HG03457 (cell line): ENCODE data around the gene SMG6.

Source experiments
- ATAC-seq: cut with Tn5 transposase; IDR thresholded peaks from one replicate; pipeline ENCODE4 v1.9.1; 2021; ENCODE audit warnings: moderate number of reproducible peaks; ENCODE audit not compliant: unreplicated experiment

The SMG6 gene

DNA sequence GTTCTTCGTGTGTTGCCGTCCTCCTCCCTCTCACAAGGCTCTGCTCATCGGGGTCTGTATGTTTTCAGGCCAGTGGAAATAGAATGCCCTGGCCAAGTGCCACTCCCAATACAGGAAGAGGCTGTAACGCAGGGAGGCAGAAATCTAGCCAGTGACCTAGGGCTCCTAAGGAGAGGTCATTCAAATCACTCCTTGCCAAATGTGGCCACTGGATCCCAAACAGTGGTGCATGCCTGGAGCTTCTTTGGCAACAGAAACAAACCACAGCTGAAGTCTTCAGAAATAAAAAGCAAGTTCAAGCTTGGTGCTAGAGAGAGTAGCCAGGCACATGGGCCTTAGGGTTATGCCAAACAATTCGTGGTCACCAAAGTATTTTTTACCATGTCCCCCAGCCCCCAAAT lies 66.1 kb downstream of the SMG6 start:
- no peak for ATAC-seq

DNA sequence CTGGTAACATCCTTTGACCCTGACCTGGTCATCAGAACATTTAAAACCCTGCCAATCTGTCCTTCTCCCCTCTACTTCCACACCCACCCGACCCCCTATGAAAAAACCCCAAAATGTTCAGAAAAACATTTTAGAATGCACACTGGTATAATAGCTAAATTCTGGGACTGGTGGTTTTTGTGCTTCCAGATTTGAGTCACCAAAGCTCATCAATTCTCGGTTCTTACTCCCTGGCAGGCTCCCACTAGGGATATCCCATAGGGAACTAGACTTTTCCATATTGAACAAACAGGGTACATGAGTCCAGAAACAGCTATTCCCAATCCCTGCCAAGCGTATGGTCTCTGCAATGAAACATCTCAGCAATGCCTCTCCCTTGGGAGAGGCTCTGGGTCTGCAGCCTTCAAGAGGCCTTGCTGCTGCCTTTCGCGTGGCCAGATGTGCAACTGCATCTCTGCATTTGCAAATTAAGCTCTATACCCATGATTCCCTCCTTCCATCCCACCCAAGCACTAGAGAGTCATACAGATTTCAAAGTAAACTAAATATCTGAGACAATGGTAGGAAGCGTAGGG lies 67.7 kb downstream of the SMG6 start:
- no peak for ATAC-seq

DNA sequence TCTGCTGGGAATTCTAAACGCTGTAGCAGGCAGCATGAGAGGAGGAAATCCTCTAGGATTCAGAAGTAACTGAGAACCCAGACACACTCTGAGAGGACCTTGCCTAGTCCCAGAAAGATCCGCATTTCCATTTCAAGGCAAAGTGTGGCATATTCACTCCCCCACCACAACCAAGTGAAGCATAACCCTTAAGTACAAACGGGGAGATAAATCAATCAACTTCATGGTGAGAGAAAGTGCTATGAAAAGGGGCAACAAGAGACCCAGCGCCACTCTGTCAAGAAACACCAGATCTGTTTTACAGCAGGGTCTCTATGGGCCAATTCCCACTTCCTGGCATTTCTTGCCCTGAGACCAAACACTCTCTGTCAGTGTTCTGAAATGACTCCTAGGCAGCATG lies 68.3 kb downstream of the SMG6 start:
- no peak for ATAC-seq

DNA sequence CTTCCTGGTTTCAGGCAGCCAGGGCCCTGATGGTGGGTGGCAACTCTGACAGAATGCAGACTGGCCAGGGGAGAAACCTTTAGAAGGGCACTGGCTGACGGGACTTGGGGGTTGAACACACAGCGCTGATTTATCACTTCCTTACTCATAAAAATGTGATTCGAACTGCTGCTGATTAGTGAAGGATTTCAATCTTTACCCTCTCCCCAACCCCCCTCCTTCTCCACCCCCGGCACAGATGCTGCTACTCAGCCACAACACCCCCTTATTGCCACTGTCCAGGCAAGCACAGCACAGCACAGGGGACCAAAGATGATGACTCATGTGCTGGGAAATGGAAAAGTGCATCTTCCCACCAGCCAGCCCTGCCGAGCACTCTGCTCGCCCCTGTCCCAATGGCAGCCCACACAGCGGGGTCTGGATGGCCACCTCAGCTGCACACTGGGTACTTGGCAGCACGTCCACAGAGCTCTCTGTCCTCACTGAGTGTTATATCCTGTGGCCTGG lies 70.1 kb downstream of the SMG6 start:
- no peak for ATAC-seq

DNA sequence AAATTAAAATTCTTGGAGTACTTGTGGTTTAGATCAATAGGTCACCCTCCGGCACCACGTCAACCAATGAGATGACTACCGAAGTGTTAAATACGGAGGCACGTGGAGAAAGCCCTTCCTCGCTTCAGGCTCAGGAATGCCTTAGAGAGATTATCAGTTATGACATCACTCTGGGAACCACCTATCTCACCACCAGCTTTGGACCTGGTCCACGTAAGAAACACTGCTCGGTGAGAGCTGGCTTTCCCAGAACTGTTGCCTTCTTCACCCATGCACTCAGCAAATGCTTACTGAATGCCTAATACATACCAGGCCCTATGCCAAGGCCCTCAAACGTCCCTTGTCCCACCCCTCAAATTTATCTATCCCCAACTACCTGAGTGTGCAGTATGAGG lies 71.3 kb downstream of the SMG6 start:
- no peak for ATAC-seq

DNA sequence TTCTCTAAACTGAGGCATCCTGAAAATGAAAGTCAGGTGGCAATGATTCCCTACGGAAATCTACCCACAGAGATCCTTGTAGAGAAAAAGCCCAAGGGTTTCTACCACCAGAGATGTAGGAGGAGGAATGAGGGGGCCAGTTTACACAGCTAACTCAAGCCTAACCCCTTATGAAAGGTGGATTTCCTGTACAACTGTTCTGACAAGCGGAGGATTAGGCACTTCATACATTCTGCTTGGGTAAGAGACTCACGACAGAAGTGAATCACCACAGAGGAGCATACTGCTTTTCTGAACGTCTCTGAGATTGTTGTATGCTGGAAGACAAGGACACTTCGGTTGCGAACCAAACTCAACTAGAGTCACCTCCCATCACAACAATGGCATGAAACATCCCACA lies 72.7 kb downstream of the SMG6 start:
- ATAC-seq: no peak

DNA sequence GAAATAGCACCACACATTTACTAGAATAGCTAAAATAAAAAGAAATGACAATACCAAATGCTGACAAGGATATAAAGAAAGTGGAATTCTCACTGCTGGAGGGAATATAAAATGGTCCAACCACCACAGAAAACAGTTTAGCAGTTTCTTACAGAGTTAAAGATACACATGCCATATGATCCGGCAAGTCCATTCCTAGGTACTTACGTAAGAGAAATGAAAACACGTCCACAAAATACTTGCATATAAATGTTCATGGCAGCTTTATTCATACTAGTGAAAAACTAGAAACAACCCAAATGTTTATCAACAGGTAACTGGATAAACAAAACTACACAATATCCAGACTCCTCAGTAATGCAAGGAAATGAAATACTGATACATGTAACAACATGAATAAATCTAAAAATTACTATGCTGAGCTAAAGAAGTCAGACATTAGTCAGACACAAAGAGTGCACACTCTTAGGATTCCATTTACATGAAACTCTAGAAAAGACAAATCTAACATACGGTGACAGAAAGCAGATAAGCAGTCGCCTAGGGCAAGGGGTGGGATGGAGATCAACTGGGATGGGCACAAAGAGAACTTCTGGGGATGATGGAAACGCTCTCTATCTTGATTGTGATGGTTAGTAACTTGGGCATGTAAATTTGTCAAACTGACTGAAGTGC lies 76.4 kb downstream of the SMG6 start:
- ATAC-seq: no peak

DNA sequence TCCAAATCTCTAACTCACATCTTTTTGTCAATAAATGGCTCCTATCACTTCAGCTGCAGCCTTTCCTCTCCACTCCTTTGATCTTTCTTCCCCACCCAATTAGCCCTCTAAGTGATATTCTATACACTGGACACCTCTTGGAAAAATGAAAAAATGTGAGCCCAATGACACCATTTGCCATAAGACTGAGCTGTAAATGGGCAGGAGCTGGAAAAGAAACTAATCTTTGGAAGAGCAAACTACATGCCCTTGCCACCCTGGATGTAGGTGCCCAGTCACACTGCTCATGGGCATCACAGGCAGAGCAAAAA lies 80.0 kb downstream of the SMG6 start:
- ATAC-seq: no peak

DNA sequence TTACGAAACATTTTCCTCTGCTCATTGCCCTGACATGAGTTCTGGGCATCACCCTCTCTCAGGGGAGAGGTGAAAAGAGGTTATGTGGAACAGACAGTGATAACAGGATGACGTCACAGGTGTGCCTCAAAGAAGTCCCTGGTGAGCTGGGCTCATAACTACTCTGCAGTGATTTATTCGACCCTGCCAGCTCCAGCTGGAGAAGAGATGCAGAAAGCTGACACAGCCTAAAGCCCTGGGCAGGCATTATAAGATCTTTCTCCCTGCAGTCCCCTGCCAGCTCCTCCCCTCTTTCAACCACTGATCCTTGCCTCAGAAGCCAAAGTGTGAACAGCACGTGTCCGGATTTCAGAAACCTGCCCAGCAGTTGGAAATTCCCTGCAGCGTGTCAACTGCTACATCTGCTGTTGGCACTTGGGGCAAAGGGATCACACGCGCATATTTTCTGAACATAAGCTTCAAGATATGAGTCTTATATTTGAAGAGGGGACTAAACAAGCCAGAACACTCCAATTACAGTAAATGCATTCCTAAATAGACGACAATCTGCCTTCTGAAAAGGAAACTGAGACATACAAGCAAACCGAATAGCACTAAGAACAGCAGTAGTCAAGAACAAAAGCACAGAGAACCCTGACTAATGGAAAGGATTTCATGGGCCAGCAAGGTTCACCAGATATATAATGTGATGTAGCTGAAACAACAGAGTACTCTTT lies 80.5 kb downstream of the SMG6 start:
- no peak for ATAC-seq

DNA sequence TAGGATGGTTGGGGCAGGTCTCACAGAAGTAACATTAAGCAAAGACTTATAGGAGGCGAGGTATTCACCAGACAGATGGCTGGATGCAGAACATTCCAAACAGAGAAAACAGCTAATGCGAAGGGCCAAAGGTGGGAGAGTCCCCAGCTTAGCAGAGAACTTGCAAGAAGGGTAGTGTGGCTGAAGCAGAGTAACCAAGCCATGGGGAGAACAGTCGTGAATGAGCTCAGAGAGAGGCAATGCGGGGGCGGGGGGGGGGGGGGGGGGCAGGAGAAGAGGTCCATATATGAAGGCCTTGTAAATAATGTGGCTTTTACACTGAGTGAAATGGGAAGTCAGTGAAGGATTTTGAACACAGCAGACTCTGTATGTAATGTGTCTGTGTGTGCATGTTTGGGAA lies 81.3 kb downstream of the SMG6 start:
- ATAC-seq: no peak

DNA sequence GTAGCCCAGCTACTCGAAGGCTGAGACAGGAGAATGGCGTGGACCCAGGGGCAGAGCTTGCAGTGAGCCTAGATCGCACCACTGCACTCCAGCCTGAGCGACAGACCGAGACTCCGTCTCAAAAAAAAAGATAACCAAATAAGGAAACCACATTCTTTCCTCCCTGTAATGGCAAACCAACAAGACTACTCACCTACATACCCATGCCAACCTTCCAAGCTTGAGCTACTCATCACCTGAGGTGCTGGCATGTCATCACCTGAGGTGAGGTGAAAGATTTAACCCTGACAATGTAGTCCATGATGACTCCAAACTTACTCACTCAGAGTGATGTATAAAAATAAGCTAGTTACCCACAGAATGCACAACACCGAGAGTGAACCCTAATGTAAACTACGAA lies 85.2 kb downstream of the SMG6 start:
- ATAC-seq: no peak

DNA sequence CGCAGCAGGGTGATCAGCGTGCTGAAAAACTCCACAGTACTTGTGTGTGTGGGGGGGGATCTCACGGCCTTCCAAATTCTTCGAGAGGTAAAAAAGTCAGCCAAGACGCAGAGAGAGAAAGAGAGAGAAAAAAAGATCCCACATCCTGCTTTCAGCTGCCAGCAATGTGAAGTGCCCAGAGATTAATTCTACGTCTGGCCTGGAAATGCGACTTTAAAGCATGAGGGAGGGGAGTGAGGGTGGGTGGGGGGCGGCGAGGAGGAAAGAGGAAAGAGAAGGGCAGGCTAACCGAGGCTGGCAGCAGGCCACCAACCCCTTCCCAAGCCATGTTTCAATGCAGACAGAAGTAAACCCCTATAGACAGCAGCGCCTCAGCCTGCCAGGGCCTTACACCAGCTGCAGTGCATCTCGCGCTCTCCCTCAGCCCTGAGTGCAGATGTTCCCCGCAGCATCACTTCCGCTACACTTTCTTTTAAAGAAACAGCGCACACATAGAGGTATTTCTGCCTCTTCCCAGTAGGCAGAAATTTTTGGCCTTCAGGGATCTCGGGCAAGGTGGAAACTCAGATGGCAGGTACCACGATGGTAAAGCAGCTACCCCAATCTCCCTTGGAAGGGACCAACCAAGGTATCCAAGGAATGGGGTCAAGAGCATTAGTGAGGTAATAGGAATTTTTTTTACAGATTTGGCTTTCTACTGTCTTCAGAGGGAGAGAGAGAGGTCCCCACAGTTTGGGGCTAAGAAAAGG lies 87.8 kb downstream of the SMG6 start:
- peak; percentile 55 for ATAC-seq

DNA sequence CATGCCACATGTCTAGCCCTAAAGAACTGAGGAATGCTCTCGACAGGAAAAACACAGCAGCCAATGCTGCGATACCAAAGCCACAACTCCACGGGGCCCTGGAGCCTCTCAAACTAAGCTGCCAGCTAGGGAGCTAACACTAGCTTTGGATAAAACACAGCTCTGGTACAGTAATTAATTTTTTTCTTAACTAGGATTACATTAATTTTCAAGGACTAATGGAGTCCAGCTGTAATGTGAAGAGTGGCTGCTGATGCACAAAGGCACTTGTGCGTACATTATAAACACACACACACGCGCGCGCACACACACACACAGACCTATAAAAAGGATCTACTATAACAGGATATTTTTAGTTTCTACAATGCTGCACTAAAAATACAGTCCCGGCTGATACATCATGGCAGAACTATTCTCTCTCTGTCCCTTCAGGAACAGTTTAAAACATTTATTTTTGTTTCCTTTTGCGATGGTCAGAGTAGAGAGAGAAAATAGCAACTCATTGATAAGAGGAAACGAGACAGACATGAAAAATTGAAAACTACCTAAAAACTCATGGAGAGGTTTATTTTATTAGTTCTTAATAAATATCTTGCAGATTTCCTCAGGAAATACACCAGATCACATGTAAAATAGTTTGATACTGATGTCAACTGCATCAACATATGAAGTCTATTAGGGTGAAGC lies 88.5 kb downstream of the SMG6 start:
- no peak for ATAC-seq

DNA sequence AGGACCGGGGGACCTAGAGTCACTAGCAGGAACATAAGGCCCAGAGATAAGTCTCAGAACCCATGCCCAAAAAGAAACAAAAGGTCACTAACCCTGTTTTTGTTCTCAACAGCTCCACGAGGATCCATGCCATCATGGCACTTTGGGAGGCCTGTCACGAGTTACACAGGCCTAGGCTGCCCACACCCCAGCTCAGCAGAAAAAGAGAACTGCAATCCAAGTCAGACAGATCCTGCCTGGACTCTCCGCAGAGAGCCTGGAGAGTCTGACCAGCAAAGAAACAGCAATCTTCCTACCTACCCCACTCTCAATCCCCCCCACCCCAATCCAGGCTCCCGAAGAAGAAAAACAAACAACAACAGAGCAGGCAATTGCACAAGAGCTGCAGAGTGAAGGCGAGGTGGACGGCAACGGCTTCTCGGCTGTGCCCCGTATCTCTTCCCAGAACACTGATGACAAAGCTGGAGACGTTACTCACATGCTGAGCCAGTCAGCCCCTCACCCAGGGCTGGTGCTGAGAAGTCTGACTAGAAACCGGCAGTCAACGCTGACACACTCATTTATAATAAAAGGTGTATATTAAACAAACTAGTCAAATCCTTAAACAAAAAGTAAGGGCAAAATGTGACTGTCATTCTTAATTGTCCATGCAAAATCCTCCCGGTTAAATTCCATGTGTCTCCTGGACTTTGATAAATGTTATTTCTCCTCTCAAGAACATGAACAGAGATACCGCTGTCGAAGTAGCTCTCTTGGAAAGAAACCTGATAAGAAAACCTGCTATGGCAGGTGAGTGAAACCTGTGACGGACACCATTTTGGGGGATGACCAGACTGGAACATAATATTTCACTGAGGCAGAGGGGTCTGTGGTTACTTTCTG lies 89.3 kb downstream of the SMG6 start:
- ATAC-seq: no peak

DNA sequence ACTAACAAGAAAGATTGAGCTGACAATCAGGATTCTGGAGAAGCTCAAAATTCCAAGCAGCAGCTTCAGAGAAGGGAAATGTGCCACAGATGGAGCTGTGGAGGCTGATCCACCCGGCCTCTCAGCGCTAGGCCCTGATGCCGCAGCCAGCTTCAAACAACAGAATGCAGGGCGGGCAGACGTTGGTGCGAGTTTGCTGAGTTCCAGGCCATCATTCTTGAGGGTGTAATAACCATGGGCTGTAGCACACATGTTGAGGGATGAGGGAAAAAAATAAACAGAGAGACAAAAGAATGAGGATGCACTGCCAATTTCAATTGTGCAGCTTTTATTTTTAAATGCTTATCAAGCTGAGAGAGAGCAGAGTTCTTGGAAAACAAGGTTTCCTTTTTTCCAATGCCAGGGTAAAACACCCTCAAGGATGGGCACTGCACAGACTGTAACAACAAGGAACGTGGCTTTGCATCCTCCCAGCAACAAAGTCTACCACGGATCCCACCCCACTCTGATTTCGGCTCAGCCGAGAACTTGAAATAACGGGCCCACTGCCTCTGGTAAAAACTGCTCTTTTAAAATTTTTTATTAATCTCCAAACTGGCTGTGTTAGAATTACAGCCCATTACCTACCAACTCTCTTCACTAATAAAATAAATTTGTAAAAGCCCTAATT lies 90.2 kb downstream of the SMG6 start:
- ATAC-seq: no peak

DNA sequence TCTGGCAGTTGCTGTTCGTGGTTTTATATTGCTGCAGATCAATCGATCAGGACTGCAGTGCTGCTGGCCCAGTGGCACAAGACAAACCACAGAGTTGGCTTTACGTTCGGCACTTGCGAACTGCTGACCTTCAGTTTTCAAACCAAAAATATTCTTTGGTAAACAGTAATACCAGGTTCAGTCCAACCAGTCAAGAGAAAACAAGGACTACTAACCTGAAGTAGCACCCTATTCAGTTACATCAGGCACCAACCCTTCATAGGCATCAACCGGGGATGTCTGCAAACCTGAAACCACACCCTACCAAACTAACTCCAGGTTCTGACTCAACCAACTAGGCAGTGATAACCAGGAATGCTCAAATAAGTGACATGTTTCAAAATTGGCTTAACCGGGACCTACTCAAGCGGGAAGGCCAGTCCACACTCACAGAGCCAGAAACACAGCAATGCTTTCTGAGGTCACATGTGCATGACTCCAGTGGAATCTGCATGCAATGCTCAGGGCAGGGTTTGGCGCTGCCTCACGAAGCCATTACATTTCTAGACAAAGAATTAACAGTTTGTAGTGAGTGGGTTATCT lies 91.1 kb downstream of the SMG6 start:
- ATAC-seq: no peak

DNA sequence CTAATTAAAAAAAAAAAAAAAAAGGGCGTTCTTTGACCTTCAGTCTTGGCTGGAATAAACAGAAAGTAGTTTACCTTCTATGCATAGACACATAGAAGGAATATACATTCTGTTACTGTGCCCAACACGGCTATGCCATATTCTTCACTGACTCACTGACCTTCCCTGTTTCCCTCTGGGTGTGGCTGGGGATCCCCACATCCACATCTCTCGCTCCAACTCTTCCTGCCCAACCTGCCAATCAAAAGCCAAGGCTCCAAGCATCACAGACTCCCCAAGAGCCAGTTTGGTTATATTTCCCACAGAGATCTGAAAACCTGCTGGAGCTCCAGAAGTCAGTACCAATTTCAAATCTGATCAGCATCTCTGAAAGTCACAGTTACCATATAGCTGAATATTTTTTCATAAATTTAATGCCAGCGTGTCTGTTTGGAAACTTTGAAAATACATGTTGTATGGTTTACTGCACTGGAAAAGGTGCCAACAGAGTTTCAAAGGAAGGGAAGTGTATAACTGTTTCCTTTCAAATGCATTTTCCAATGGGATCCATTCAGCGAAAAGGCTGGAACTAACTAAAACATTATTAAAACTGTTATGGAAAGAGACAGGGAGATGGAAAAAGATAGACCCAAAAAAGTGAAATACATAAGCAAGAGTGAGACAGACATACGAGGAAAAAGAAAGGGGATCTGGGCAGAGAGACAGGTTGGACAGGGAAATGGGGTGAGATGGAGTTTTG lies 91.8 kb downstream of the SMG6 start:
- no peak for ATAC-seq

DNA sequence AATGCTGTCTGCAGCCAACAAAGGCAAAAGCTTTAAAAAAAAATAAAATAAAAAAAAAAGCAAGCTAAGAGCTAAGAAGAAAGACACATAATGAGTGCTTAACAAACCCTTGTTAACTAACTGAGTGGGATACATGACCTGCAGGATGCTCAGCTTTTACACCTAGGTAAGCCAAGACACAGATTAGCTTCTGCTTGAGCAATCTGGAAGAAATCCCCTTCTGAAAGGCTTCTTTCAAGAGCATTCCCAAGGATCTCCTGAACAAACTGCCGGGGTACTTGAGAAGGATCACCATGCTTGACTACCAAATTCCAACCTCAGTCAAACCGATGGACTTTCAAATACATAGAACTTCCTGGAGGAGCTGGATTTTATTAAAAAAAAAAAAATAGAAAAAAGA lies 92.9 kb downstream of the SMG6 start:
- no peak for ATAC-seq
